ENCODE data around the gene OPCML.

Gene OPCML

GRCh38 chr11:133263332-133263731, 269.0 kb downstream of the OPCML start:
- H3K27ac ChIP-seq: no peak overlapping the region
- TF ChIP-seq, protein P1, sequence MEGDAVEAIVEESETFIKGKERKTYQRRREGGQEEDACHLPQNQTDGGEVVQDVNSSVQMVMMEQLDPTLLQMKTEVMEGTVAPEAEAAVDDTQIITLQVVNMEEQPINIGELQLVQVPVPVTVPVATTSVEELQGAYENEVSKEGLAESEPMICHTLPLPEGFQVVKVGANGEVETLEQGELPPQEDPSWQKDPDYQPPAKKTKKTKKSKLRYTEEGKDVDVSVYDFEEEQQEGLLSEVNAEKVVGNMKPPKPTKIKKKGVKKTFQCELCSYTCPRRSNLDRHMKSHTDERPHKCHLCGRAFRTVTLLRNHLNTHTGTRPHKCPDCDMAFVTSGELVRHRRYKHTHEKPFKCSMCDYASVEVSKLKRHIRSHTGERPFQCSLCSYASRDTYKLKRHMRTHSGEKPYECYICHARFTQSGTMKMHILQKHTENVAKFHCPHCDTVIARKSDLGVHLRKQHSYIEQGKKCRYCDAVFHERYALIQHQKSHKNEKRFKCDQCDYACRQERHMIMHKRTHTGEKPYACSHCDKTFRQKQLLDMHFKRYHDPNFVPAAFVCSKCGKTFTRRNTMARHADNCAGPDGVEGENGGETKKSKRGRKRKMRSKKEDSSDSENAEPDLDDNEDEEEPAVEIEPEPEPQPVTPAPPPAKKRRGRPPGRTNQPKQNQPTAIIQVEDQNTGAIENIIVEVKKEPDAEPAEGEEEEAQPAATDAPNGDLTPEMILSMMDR (conservative IDR thresholded peaks at IDR 0.05): no peak

GRCh38 chr11:133258751-133259150, 273.6 kb downstream of the OPCML start:
- TF ChIP-seq, protein P1 (conservative IDR thresholded peaks at IDR 0.05): no peak
- H3K27ac ChIP-seq: no peak overlapping the region

DNA sequence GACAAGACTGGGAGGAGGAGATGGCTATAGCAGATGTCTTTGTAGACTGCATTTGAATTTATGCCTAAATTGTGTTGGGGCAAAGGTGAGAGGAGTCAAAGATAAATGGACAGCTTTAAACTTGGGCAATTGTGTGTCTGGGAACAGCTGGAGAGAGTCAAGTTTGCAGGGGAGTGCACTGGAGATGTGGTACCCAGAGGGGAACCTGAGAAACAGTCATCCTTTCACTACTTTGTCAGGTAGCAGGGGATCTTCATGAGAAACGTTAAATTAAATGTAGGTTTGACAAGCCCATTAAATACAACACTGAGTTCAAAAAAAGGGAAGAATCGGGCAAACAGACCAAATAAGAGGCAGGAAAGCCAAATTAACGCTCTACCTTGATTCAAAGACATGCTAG, 277.7 kb downstream of the OPCML start:
- TF ChIP-seq, protein P1 (conservative IDR thresholded peaks at IDR 0.05): no peak
- no peak overlapping the region for H3K27ac ChIP-seq

DNA sequence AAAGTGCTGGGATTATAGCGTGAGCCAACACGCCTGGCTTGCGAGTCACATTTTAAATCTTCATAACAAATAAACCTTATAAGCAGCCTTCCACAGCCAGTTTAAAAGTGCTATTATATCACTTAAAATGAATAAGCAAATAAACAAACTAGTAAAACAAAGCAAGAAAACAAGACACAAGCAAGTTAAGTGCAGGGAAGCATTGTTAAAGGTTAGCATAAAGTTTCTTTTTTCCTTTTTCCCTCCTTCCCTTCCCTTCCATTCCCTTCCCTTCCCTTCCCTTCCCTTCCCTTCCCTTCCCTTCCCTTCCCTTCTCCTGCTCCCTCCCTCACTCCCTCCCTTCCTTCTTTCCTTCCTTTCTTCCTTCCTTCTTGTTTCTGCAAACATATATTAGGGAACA, 278.7 kb downstream of the OPCML start:
- TF ChIP-seq, protein P1 (conservative IDR thresholded peaks at IDR 0.05): no peak
- H3K27ac ChIP-seq: no peak overlapping the region

DNA sequence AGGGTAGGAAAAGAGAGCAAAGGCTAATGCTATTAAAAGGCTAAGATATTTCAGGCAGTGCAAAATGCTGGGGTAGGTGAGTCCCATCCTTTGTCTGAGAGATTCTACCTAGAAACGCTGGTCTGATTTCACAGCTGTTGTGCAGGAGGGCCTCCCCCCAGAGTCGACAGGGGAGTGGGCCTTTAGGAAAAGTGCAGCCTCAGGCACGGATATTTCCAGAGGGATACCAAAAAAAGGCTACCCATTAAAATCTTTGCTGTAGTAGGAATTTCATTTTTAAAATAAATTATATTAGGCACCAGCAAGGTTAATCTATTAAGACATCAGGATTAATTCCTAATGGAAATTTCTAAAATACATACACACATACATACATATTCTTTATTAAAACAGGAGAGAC, 280.5 kb downstream of the OPCML start:
- TF ChIP-seq, protein P1 (conservative IDR thresholded peaks at IDR 0.05): no peak

DNA sequence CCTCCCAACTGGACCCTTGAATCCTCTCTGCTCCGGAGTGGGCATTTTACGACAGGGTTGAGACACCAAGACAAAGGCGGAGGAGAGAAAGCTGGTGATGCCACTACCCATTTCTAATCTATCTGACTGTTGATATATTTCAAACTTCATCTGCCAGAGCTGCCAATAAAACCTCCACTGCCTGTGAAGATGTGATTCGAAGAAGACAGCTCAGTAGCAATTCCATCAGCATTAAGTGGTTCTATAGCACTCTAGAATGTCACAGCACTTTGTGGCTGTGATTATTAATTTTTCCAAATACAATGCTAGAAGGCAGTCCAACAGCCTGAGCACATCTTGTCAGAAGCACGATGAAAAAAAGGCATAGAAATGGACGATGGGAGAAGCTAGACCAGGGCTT, 282.8 kb downstream of the OPCML start:
- TF ChIP-seq, protein P1 (conservative IDR thresholded peaks at IDR 0.05): no peak
- no peak overlapping the region for H3K27ac ChIP-seq

More for the DNA sequence above, 280.5 kb downstream of the OPCML start:
- no peak overlapping the region for H3K27ac ChIP-seq

DNA sequence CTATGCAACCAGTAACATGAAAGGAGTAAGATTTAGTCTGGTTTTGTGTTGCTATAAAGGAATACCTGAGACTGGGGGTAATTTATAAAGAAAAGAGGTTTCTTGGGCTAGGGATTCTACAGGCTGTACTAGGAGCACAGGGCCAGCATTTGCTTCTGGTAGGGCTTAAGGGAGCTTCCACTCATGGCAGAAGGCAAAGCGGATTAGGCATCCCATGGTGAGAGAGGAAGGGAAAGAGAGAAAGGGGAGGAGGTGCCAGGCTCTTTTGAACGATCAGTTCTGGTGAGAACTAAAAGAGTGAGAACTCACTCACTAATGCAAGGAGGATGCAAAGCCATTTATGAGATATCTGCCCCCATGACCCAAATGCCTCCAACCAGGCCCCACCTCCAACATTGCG, 283.2 kb downstream of the OPCML start:
- H3K27ac ChIP-seq: no peak overlapping the region
- TF ChIP-seq, protein P1 (conservative IDR thresholded peaks at IDR 0.05): no peak

DNA sequence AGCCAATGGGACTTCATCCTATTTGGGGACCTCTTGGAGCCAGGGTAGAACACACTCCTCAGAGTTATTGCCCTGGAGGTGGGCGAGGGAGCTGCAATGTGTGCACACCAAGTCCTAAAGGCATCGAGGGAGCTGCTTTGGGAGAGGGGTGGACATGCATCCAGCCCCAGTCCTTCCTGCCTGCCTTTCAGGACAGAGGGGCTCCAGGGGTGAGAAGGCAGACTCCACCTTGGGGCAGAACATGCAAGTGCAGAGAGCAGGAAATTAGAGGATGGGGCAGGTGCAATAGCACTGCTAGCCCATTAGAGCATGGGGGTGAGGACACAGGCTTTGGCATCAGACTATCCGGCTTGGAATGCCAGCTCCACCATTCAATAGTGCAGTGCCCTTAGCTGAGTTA, 288.5 kb downstream of the OPCML start:
- TF ChIP-seq, protein P1 (conservative IDR thresholded peaks at IDR 0.05): no peak
- H3K27ac ChIP-seq: no peak overlapping the region

Data from VCaP (cell line).